Smooth muscle cell (in vitro differentiated cells): ENCODE measurements around the gene STAG3. TPM values are rescaled to one million over a fixed set of nuclear protein-coding genes. Genes with fewer than 3 reads are reported as not detected.

ENCODE experiments used
- DNase-seq: peaks from one replicate; lab custom pipeline; 2025; ENCODE audit not compliant: unreplicated experiment; lab: John Stamatoyannopoulos, UW
- H2AFZ ChIP-seq: fragments of 200-600 bp; sonication (generic); 2 replicates; pipeline ENCODE4 v1.6.0; 2016; ENCODE audit warnings: antibody characterized with exemption, low read depth, mild to moderate bottlenecking
- H3F3A ChIP-seq: fragments of 200-600 bp; sonication (generic); 2 replicates; pipeline ENCODE4 v1.6.0; 2017; ENCODE audit warnings: antibody characterized with exemption, low read depth
- H3K27ac ChIP-seq: fragments of 200-600 bp; sonication (generic); 2 replicates; pipeline ENCODE4 v1.5.1; 2016; ENCODE audit warnings: low read depth, mild to moderate bottlenecking
- H3K27me3 ChIP-seq: fragments of 200-600 bp; sonication (generic); 2 replicates; pipeline ENCODE4 v1.6.1; 2016; ENCODE audit warnings: low read depth, mild to moderate bottlenecking
- H3K36me3 ChIP-seq: fragments of 200-600 bp; sonication (generic); 2 replicates; pipeline ENCODE4 v1.5.1; 2016; ENCODE audit warnings: low read depth
- H3K4me1 ChIP-seq: fragments of 200-600 bp; sonication (generic); 2 replicates; pipeline ENCODE4 v1.5.1; 2016; ENCODE audit warnings: low read depth
- H3K4me2 ChIP-seq: fragments of 200-600 bp; sonication (generic); 2 replicates; pipeline ENCODE4 v1.6.0; 2016; ENCODE audit warnings: mild to moderate bottlenecking
- H3K4me3 ChIP-seq: fragments of 200-600 bp; sonication (generic); 2 replicates; pipeline ENCODE4 v1.5.1; 2016; ENCODE audit warnings: mild to moderate bottlenecking
- H3K79me2 ChIP-seq: fragments of 200-600 bp; sonication (generic); 2 replicates; pipeline ENCODE4 v1.6.0; 2016; ENCODE audit warnings: low read depth, mild to moderate bottlenecking
- H3K9ac ChIP-seq: fragments of 200-600 bp; sonication (generic); 2 replicates; pipeline ENCODE4 v1.6.0; 2016; ENCODE audit warnings: low read depth
- H3K9me3 ChIP-seq: fragments of 200-600 bp; sonication (generic); replicated peaks from 2 replicates; pipeline ENCODE4 v1.5.1; 2016; ENCODE audit warnings: low read depth
- H4K20me1 ChIP-seq: fragments of 200-600 bp; sonication (generic); 2 replicates; pipeline ENCODE4 v1.6.0; 2016; ENCODE audit warnings: low read depth
- CTCF ChIP-seq: fragments of 200-600 bp; sonication (generic); IDR thresholded peaks from 2 replicates; pipeline ENCODE4 v1.5.1; 2017; ENCODE audit warnings: borderline replicate concordance, mild to moderate bottlenecking, antibody characterized with exemption; ENCODE audit not compliant: insufficient read depth, poor library complexity, severe bottlenecking
- WGBS: methylation state at CpG from one replicate; pipeline ENCODE4 v1.1.7; 2016; ENCODE audit warnings: low lambda C conversion rate; 5-methylcytosine and 5-hydroxymethylcytosine counted together
- polyA plus RNA-seq: library from polyadenylated mRNA; unstranded; fragments of >200 nt; fragmentation: Nextera tagmentation; extraction: Ambion mirVana; gene quantifications from 2 replicates; pipeline ENCODE4 v1.2.1, GENCODE V29; 2016
- total RNA-seq: library from RNA; depleted of rRNA; stranded (reverse); fragments of >200 nt; gene quantifications from 2 replicates; pipeline ENCODE4 v1.2.3, GENCODE V29; 2014

The STAG3 gene
- total and polyA plus RNA-seq, 2 experiments from 2014 or later = 0.04 to 0.96 TPM

DNA sequence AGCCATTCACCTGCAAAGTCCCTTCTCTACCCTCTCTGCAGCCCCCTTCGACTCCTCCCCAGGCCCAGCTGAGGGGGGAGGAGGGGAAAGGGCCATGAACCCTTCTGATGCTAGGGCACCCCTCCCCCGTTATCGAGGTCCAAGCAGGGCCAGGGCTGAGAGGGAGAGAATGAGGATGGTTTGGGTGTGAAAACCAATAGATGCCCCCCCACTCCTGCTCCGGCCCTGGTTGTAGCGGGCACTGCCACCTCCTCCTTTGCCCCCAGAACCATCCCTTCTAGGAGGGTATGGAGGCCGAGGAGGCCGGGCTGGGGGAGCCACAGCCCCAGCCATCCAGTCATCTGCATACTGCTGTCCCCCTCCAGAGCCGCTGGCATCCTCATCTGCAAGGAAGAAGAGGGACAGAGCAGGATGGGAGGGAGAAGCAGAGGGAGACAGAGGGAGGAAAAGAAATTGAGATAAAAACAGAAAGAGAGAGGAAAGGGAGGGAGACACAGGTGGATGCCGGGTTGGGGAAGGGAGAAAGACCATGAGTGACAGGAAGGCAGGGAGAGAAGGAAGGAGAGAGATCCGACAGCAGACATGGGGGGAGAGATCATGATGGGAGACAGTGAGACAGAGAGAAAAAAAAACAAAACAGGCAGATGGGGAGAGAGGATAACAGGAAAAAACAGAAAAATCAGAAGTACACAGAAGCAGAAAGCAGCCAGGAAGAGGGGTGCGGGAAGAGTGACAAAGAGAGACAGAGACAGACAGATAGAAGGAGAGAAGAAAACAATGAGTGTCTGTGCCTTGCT, 7.4 kb upstream of the STAG3 start:
- no peak overlapping the region for H3K4me3 ChIP-seq
- H3K36me3 ChIP-seq = no peaks in the 10 kb centered on the region
- no peak overlapping the region for H3K4me2 ChIP-seq
- TF ChIP-seq CTCF = no peak
- no peaks in the 10 kb centered on the region for H3K79me2 ChIP-seq
- H3K9ac ChIP-seq = no peak overlapping the region
- peaks cover 4% of the 10 kb centered on the region for H3F3A ChIP-seq
- H3K27me3 ChIP-seq = peaks cover 23% of the 10 kb centered on the region
- no peaks in the 10 kb centered on the region for H3K9me3 ChIP-seq
- H3K4me1 ChIP-seq = peaks cover 8% of the 10 kb centered on the region
- 90% methylated on average over 11 of the region's 11 CpGs for WGBS
- H2AFZ ChIP-seq = no peak overlapping the region
- H4K20me1 ChIP-seq = no peaks in the 10 kb centered on the region
- DNase-seq = no peak
- no peak overlapping the region for H3K27ac ChIP-seq

GRCh38 chr7:100171087-100171681, 6.5 kb upstream of the STAG3 start:
- no peak for TF ChIP-seq CTCF
- Histone ChIP-seq H3K36me3 (no peaks in the 10 kb centered on the region), H3K9me3 (no peaks in the 10 kb centered on the region), H3K4me3 (peak overlapping the region; percentile 40), H3K27ac (no peak overlapping the region), H3K27me3 (peaks cover 23% of the 10 kb centered on the region), H3K79me2 (no peaks in the 10 kb centered on the region), H3K9ac (no peak overlapping the region), H4K20me1 (no peaks in the 10 kb centered on the region), H3K4me1 (peaks cover 9% of the 10 kb centered on the region), H3K4me2 (peak overlapping the region; percentile 81), H3F3A (peaks cover 4% of the 10 kb centered on the region), H2AFZ (no peak overlapping the region)
- 8% methylated on average over 35 of the region's 61 CpGs for WGBS
- no peak for DNase-seq

GRCh38 chr7:100171840-100172239, 5.9 kb upstream of the STAG3 start:
- WGBS = 51% methylated on average over 8 of the region's 22 CpGs
- no peak overlapping the region for H3K27ac ChIP-seq
- H3K4me3 ChIP-seq = peak overlapping the region; percentile 40
- no peak for DNase-seq
- H3K4me1 ChIP-seq = peaks cover 14% of the 10 kb centered on the region
- H3K27me3 ChIP-seq = peaks cover 23% of the 10 kb centered on the region
- no peaks in the 10 kb centered on the region for H4K20me1 ChIP-seq
- H3F3A ChIP-seq = peaks cover 4% of the 10 kb centered on the region
- no peaks in the 10 kb centered on the region for H3K36me3 ChIP-seq
- H3K4me2 ChIP-seq = peak overlapping the region; percentile 81
- H3K79me2 ChIP-seq = no peaks in the 10 kb centered on the region
- H3K9me3 ChIP-seq = no peaks in the 10 kb centered on the region
- no peak overlapping the region for H3K9ac ChIP-seq
- H2AFZ ChIP-seq = no peak overlapping the region
- TF ChIP-seq CTCF = no peak
